Right forelimb (tissue), 1 donor: Measurements from ENCODE around the gene NHLH1.

Source experiments
- DNase-seq: peaks from one replicate; pipeline ENCODE4 v3.0.0-alpha.2; 2018

Gene NHLH1

GRCh38 chr1:160413716-160414115 is 46.8 kb downstream of the NHLH1 start:
- no peak for DNase-seq

DNA sequence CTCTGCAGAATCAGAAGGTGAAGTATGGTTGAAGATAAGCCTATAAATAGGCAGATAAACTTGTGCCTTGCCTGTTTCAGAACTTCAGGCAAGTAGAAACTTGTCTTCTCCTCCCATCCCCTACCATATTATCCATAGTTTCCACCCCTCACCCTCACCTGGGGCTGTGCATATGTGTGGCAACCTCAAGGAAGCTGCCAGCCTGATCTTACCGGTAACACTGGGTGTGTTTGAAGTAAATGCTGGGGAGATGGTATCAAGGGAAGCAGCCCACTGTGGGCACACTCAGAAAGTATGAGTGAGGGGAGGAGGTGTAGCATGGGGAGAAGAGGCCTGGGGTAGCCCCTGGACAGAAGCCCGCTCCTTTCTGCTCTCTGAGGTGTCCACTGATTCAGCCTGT is 48.0 kb downstream of the NHLH1 start:
- DNase-seq: no peak

DNA sequence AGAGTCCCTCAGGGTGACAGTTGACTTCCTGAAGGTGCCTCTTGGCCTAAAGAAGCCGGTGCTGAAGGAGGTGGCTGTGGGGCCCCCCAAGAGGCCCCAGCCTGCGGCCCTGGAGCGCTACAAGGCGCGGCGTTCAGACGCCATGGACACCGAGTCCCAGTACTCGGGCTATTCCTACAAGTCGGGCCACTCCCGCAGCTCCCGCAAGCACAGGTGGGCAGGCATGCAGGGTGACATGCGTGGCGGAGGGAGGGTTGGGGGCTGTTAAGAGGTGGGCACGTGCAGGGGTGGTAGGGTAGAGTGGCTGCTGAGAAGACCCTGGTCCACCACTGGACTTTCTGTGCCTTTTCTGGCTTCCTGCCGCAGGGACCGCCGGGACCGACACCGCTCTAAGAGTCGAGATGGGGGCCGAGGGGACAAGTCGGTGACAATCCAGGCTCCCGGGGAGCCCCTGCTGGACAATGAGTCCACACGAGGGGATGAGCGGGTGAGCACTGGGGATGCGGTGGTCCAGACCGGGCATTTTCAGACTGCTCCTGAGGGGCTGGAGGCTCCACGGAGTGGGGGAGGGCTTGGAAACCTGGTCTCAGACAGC is 48.9 kb downstream of the NHLH1 start:
- DNase-seq: no peak

DNA sequence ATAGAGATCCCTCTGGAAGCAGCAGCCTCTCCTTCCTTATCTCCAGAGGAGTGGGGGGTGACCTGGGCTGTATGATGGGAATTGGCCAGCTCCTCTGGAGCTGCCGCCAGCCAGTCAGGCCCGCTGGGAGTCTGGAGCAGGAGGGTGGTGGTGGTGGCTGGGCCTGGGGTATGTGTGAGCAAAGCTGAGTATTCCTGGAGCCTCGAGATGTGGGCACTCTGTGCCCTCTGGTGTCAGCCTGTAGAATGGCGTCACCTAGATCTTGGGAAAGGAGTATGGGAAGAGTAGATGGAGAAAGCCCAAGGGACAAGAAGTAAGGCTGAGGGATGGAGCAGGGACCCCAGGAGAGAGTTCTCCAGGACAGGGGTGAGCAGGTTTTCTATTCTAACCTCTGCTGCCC is 49.5 kb downstream of the NHLH1 start:
- no peak for DNase-seq

DNA sequence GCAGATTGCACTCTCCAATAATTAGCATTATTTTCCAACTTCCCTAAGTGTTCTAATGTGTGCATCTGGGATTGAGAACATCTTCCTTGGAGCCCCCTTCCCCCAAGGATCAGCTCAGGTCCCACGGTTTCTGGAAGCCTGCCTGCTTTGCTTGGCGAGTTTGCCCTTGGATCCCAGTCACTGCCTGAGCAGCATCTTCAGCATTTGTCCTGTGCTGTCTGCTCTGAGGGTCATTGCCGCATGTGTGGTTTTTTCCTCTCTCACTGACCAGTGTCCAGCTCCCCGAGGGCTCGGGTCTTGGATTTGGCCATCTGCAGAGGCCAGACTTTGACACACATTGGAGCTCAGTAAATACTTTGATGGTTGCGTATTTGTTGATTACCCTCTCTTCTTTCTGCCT is 51.6 kb downstream of the NHLH1 start:
- DNase-seq: no peak

DNA sequence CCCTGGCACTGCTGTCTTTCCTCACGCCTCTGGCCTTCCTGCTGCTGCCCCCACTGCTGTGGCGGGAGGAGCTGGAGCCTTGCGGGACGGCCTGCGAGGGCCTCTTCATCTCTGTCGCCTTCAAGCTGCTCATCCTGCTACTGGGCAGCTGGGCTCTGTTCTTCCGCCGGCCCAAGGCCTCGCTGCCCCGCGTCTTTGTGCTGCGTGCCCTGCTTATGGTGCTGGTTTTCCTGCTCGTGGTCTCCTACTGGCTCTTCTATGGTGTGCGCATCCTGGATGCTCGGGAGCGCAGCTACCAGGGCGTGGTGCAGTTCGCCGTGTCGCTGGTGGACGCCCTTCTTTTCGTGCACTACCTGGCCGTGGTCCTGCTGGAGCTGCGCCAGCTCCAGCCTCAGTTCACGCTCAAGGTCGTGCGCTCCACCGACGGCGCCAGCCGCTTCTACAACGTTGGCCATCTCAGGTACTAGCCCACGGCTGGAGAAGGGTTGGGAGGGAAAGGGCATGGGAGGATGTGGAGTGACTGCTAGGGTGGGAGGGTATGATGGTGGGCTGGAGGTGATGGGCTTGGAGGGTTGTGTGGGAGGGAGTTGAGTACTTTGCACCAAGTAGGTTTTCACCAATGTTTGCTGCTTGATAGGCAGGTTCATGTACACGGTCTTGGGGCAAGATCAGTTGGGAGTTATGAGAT is 52.4 kb downstream of the NHLH1 start:
- DNase-seq: no peak

- DNase-seq: no peak
Measured at GRCh38 chr1:160419838-160420169, 52.9 kb downstream of the NHLH1 start.

DNA sequence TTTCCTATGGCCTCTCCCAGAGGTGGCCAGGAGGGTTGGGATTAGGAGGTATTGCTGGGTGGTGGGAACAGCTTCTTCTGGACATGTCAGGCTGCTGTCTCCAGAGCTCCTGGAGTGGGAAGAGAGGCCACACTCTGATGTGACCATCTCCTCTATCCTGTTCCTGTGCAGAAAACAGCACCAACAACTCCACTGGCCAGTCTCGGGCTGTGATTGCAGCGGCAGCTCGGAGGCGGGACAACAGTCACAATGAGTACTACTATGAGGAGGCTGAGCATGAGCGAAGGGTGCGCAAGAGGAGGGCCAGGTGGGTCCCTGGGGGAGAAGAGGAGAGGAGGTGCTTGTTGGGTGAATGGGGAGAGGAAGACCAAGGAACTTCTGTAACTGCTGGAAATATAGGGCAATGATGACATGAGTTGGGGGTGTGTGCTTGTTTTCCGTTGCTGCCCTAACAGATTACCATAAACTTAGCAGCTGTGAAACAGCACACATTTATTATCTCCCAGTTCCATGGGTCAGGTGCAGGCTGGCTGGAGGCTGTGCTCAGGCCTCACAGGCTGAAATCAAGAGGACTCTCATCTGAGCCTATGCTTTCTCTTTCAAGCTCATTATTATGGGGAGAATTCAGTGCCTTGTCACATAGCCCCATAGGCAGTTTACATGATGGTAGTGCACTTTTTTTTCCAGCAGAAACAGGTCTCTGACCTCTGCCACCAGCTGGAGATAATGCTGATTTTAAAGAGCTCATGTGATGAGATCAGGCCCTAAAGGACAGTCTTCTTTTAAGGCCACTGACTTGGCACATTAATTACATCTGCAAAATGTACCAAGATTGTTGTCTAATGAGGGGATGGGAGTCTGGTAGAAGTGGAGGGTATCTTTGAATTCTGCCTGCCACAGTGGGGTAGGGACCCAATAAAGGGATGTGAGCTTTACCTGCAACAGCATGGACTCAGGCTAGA is 54.3 kb downstream of the NHLH1 start:
- DNase-seq: no peak

DNA sequence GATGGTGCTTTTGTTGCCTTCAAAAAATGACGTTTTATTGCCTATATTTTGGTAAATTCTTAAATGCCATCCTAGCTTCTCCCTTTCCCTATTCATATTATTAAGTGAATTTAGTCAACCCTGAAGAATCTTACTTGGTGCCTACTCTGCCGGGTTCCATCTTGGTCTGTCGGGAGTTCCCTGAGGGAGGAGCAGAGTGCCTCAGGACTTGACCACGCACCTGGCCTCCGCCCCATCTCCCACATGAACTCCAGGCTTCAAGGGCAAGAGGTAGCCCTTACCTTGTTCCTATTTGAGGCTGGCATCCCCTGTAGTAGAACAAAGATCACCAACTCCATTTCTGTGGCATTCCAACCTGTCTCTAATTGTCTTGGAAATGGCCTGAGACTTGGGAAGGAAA is 55.0 kb downstream of the NHLH1 start:
- DNase-seq: no peak
